ENCODE measurements around the gene SLIT3.

GRCh38 chr5:169204788-169205400, 96.0 kb downstream of the SLIT3 start:
- no peak for TF ChIP-seq CTCF (IDR thresholded peaks at IDR 0.05; ENCODE audit: extremely low read depth in 1 of 2, insufficient read depth in 1 of 2, low read depth in 1 of 2, low read length in 2 of 2)
- TF ChIP-seq EZH2 (IDR thresholded peaks at IDR 0.05; ENCODE audit: borderline replicate concordance, low read depth, low read length, severe bottlenecking) = no peak
- TF ChIP-seq MYC (IDR thresholded peaks at IDR 0.05; ENCODE audit: low read depth, low read length) = no peak
- no peak for TF ChIP-seq POLR2AphosphoS5 (IDR thresholded peaks at IDR 0.05; ENCODE audit: insufficient read depth, low read depth, low read length)
- TF ChIP-seq POLR2A (IDR thresholded peaks at IDR 0.05; ENCODE audit: low read depth, low read length) = no peak
